ENCODE results near the gene NAA16. TPM values are rescaled to one million over a fixed set of nuclear protein-coding genes. Genes with fewer than 3 reads are reported as not detected.

Gene NAA16
- polyA plus RNA-seq, 1 donor from 2014 or later: 57.0 TPM

GRCh38 chr13:41271456-41272285, 39.4 kb upstream of the NAA16 start:
- no peak overlapping the region for H2AFZ ChIP-seq (ENCODE audit: low read depth, low read length)

GRCh38 chr13:41273831-41274441, 37.1 kb upstream of the NAA16 start:
- H3K4me2 ChIP-seq (ENCODE audit: low read length): no peak overlapping the region
- no peaks in the 10 kb centered on the region for H3K9me3 ChIP-seq (ENCODE audit: low read length)
- H3F3A ChIP-seq (ENCODE audit: insufficient read depth, low read length, poor library complexity, severe bottlenecking): no peaks in the 10 kb centered on the region
- H3K79me2 ChIP-seq (replicated peaks; ENCODE audit: insufficient read depth, low read length): no peaks in the 10 kb centered on the region
- no peaks in the 10 kb centered on the region for H3K36me3 ChIP-seq (ENCODE audit: insufficient read depth, low read length)
- H3K27ac ChIP-seq (ENCODE audit: low read length): no peak overlapping the region
- no peak overlapping the region for H3K9ac ChIP-seq (ENCODE audit: low read length)
- H3K4me3 ChIP-seq (ENCODE audit: low read length): no peak overlapping the region
- H3K9me2 ChIP-seq (ENCODE audit: insufficient read depth, low read length): no peaks in the 10 kb centered on the region
- H4K20me1 ChIP-seq (ENCODE audit: insufficient read depth): no peaks in the 10 kb centered on the region
- no peak overlapping the region for H2AFZ ChIP-seq (ENCODE audit: low read depth, low read length)
- no peaks in the 10 kb centered on the region for H3K27me3 ChIP-seq (ENCODE audit: insufficient read depth, low read depth, low read length)
- TF ChIP-seq SMC3 (conservative IDR thresholded peaks at IDR 0.05; ENCODE audit: poor library complexity): no peak
- no peak for TF ChIP-seq EP300 (conservative IDR thresholded peaks at IDR 0.05; ENCODE audit: poor library complexity, severe bottlenecking)
- no peak for TF ChIP-seq CTCF (IDR thresholded peaks at IDR 0.05; ENCODE audit: poor library complexity, severe bottlenecking)
- TF ChIP-seq MXI1 (conservative IDR thresholded peaks at IDR 0.05; ENCODE audit: poor library complexity, severe bottlenecking): no peak
- no peak for TF ChIP-seq POLR2AphosphoS5 (IDR thresholded peaks at IDR 0.05)
- TF ChIP-seq TAF1 (IDR thresholded peaks at IDR 0.05; ENCODE audit: low read depth): no peak
- TF ChIP-seq RAD21 (conservative IDR thresholded peaks at IDR 0.05): no peak
- no peak for TF ChIP-seq EZH2 (IDR thresholded peaks at IDR 0.05; ENCODE audit: borderline replicate concordance, insufficient read depth, low read length, poor library complexity, severe bottlenecking)

More at GRCh38 chr13:41271456-41272285, 39.4 kb upstream of the NAA16 start:
- H3K27ac ChIP-seq (ENCODE audit: low read length): no peak overlapping the region
- no peaks in the 10 kb centered on the region for H3K9me2 ChIP-seq (ENCODE audit: insufficient read depth, low read length)
- no peaks in the 10 kb centered on the region for H3K36me3 ChIP-seq (ENCODE audit: insufficient read depth, low read length)
- H3K4me3 ChIP-seq (ENCODE audit: low read length): no peak overlapping the region
- H3K4me2 ChIP-seq (ENCODE audit: low read length): no peak overlapping the region
- H3K27me3 ChIP-seq (ENCODE audit: insufficient read depth, low read depth, low read length): no peaks in the 10 kb centered on the region
- no peaks in the 10 kb centered on the region for H3K79me2 ChIP-seq (replicated peaks; ENCODE audit: insufficient read depth, low read length)
- H4K20me1 ChIP-seq (ENCODE audit: insufficient read depth): no peaks in the 10 kb centered on the region
- no peak for TF ChIP-seq RAD21 (conservative IDR thresholded peaks at IDR 0.05)
- no peak for TF ChIP-seq REST (IDR thresholded peaks at IDR 0.05; ENCODE audit: borderline replicate concordance)
- no peak for TF ChIP-seq EP300 (conservative IDR thresholded peaks at IDR 0.05; ENCODE audit: poor library complexity, severe bottlenecking)
- TF ChIP-seq CTCF (IDR thresholded peaks at IDR 0.05; ENCODE audit: poor library complexity, severe bottlenecking): no peak
- TF ChIP-seq TAF1 (IDR thresholded peaks at IDR 0.05; ENCODE audit: low read depth): no peak
- H3K9ac ChIP-seq (ENCODE audit: low read length): no peak overlapping the region
- H3K9me3 ChIP-seq (ENCODE audit: low read length): no peaks in the 10 kb centered on the region
- no peaks in the 10 kb centered on the region for H3F3A ChIP-seq (ENCODE audit: insufficient read depth, low read length, poor library complexity, severe bottlenecking)
